PC-9 (cell line): ENCODE results near the gene TMEM174.

Source experiments
- CTCF ChIP-seq: fragments of 200-600 bp; sonication (generic); conservative IDR thresholded peaks from 2 replicates; pipeline ENCODE4 v1.6.1; 2017; ENCODE audit warnings: mixed run types, antibody characterized with exemption, mild to moderate bottlenecking, moderate library complexity
- EZH2 ChIP-seq: fragments of 200-600 bp; sonication (generic); IDR thresholded peaks from 2 replicates; pipeline ENCODE4 v1.8.0; 2017; ENCODE audit warnings: antibody characterized with exemption, low read depth

DNA sequence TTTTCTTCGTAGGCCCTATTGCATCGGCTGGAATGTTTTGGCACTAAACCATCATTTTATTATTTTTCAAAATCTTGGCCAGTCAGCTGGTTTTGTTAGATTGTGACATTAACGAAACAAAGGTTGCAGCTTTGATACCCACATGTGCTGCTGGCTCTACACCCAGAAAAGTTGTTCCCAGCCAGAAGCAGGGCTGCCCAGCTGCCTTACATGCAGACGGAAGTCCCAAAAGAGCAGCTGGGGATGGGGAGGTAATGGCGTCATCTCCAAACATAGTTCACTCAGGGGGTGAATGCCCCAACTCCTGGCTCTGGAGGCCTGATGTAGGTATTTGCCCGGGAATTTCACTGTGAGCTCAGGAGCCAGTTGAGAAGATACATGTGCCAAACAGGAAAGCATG, 29.3 kb upstream of the TMEM174 start:
- TF ChIP-seq CTCF (no peak), EZH2 (no peak)
